Thyroid gland (tissue), 4 donors: Measurements from ENCODE around the gene ATP6V0A4. TPM values are rescaled to one million over a fixed set of nuclear protein-coding genes. Genes with fewer than 3 reads are reported as not detected.

Experiments used
- DNase-seq, 2 donors: peaks; one replicate each; pipeline ENCODE4 v3.0.0-alpha.2; 2019
- H3K27ac ChIP-seq, 3 donors: fragments of 200-600 bp; sonication (generic); 1 replicate in 2 of 3; 2 replicates in 1 of 3; pipeline ENCODE4 v1.5.1; 2016 to 2019; ENCODE audit warnings: mild to moderate bottlenecking in 1 of 3, moderate library complexity in 1 of 3
- H3K27me3 ChIP-seq: fragments of 200-600 bp; sonication (generic); one replicate; pipeline ENCODE4 v1.5.1; 2019
- H3K36me3 ChIP-seq, 2 donors: fragments of 200-600 bp; sonication (generic); one replicate each; pipeline ENCODE4 v1.5.1; 2016 to 2019
- H3K4me1 ChIP-seq, 2 donors: fragments of 200-600 bp; sonication (generic); one replicate each; pipeline ENCODE4 v1.5.1; 2017 to 2019
- H3K4me3 ChIP-seq, 3 donors: fragments of 200-600 bp; sonication (generic); replicated peaks in 1 of 3; 1 replicate in 2 of 3; 2 replicates in 1 of 3; pipeline ENCODE4 v1.5.1; 2016; ENCODE audit warnings: mild to moderate bottlenecking in 1 of 3
- H3K9me3 ChIP-seq: fragments of 200-600 bp; sonication (generic); one replicate; pipeline ENCODE4 v1.5.1; 2017
- POLR2A ChIP-seq, 2 donors: fragments of 450-650 bp; IDR thresholded peaks; one replicate each; pipeline ENCODE4 v1.6.1; 2017; ENCODE audit warnings: antibody characterized with exemption in 2 of 2, mild to moderate bottlenecking in 2 of 2, moderate library complexity in 1 of 2
- WGBS, 2 donors: methylation state at CpG; one replicate each; pipeline ENCODE4 v1.1.5; 2017; 5-methylcytosine and 5-hydroxymethylcytosine counted together
- intact Hi-C: fragments of 100-400 bp; cut with DNase I; formaldehyde crosslinking; loops from one replicate; pipeline ENCODE4 v1.15.1; 2023
- total RNA-seq, 4 donors: library from RNA; depleted of rRNA; stranded (reverse); fragments of >200 nt; gene quantifications; one replicate each; pipeline ENCODE4 v1.2.3, GENCODE V29; 2016
- TF ChIP-seq, protein P1 (sequence below), 6 experiments: fragments of 200-600 bp in 3 of 6; fragments of 450-650 bp in 3 of 6; sonication (generic) in 3 of 6; IDR thresholded peaks; one replicate each; pipeline ENCODE4 v1.5.1; 2016 to 2019; ENCODE audit warnings: antibody characterized with exemption in 6 of 6, mild to moderate bottlenecking in 2 of 6, inconsistent platforms in 1 of 6, moderate library complexity in 1 of 6

ATP6V0A4 gene
- total RNA-seq, 4 donors from 2014 or later = not detected

DNA sequence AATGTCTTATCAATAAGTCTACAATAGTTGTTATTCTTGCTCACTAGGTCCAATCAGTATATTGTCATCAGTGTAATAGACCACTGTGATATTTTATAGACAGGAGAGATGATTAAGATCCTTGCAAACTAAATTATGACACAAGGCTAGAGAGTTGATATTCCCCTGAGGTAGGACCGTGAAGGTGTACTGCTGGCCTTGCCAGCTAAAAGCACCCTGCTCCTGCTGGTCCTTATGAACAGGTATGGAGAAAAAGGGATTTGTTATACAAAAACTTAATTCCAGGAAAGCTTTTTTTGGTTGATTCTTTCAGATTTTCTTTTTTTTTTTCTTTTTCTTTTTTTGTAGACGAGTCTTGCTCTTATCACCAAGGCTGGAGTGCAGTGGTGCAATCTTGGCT is 17.0 kb downstream of the ATP6V0A4 start:
- 85 to 92% methylated on average over 2 of the region's 2 CpGs for WGBS, 2 donors
- Histone ChIP-seq H3K4me3 (no peak overlapping the region), H3K9me3 (no peaks in the 10 kb centered on the region), H3K27me3 (no peaks in the 10 kb centered on the region), H3K4me1 (peaks cover 8% of the 10 kb centered on the region in 2 donors), H3K36me3 (no peaks in the 10 kb centered on the region), H3K27ac (no peak overlapping the region)
- TF ChIP-seq POLR2A (IDR thresholded peaks at IDR 0.05) = no peak
- TF ChIP-seq, protein P1, sequence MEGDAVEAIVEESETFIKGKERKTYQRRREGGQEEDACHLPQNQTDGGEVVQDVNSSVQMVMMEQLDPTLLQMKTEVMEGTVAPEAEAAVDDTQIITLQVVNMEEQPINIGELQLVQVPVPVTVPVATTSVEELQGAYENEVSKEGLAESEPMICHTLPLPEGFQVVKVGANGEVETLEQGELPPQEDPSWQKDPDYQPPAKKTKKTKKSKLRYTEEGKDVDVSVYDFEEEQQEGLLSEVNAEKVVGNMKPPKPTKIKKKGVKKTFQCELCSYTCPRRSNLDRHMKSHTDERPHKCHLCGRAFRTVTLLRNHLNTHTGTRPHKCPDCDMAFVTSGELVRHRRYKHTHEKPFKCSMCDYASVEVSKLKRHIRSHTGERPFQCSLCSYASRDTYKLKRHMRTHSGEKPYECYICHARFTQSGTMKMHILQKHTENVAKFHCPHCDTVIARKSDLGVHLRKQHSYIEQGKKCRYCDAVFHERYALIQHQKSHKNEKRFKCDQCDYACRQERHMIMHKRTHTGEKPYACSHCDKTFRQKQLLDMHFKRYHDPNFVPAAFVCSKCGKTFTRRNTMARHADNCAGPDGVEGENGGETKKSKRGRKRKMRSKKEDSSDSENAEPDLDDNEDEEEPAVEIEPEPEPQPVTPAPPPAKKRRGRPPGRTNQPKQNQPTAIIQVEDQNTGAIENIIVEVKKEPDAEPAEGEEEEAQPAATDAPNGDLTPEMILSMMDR (IDR thresholded peaks at IDR 0.05) = no peak
- no peak for DNase-seq
- intact Hi-C loops = no loop called here

GRCh38 chr7:138776166-138776833 is 21.7 kb downstream of the ATP6V0A4 start:
- Histone ChIP-seq H3K4me1 (peaks cover 0 to 3% of the 10 kb centered on the region in 2 donors), H3K27me3 (no peaks in the 10 kb centered on the region), H3K9me3 (no peaks in the 10 kb centered on the region), H3K4me3 (no peak overlapping the region), H3K36me3 (no peaks in the 10 kb centered on the region), H3K27ac (no peak overlapping the region)
- intact Hi-C loops = no loop called here
- TF ChIP-seq, protein P1 (IDR thresholded peaks at IDR 0.05) = no peak
- no peak for TF ChIP-seq POLR2A (IDR thresholded peaks at IDR 0.05)
- no peak for DNase-seq
- 51 to 53% methylated on average over 10 of the region's 10 CpGs for WGBS, 2 donors

DNA sequence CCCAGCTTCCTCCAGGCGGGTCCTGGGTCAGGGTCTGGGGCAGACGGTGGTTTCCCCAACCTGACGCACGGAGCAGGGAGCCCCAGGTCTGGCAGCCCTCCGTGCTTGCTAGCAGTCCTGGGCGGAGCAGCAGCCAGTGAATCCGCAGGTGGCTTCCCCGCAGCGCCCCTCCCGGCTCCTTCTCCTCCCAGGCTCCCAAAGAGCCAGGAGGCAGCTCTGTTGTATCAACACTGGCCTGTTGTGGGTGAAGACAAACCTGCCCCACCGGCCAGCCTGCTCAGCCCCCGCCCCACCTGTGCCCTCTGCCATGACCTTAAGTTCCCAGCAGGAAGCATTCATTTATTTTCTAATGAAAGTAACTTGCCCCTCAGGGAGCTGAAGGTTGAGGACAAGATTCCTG is 24.2 kb downstream of the ATP6V0A4 start:
- intact Hi-C loops = no loop called here
- Histone ChIP-seq H3K36me3 (no peaks in the 10 kb centered on the region), H3K27me3 (no peaks in the 10 kb centered on the region), H3K4me3 (no peak overlapping the region), H3K27ac (no peak overlapping the region), H3K9me3 (no peaks in the 10 kb centered on the region), H3K4me1 (peaks cover 0 to 3% of the 10 kb centered on the region in 2 donors)
- DNase-seq = no peak
- WGBS, 2 donors = 19 to 31% methylated on average over 2 to 12 of the region's 12 CpGs
- TF ChIP-seq, protein P1 (IDR thresholded peaks at IDR 0.05) = no peak
- TF ChIP-seq POLR2A (IDR thresholded peaks at IDR 0.05) = no peak

DNA sequence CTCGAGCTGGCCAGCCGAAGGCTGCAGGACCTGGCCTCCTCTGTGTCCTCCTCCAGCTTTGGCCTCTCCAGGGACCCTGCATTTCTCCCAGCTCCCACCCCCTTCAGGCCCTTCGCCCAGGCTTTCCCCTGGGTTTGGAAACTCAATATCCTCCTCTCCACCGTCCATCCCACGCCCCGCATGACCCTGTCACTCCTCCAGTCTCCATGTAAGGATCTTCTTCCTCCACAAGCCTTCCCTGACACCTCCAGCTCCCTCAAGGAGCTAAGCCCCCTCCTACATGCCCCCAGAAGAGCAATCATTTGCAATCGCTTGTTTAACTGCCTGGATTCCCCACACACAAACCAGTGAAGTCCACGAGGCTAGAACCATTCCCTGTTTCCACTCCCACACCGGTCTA is 24.8 kb downstream of the ATP6V0A4 start:
- Histone ChIP-seq H3K27me3 (no peaks in the 10 kb centered on the region), H3K4me1 (no peaks in the 10 kb centered on the region), H3K36me3 (no peaks in the 10 kb centered on the region), H3K4me3 (no peak overlapping the region), H3K9me3 (no peaks in the 10 kb centered on the region), H3K27ac (no peak overlapping the region)
- no peak for DNase-seq
- 76 to 80% methylated on average over 9 of the region's 9 CpGs for WGBS, 2 donors
- intact Hi-C loops = no loop called here
- no peak for TF ChIP-seq POLR2A (IDR thresholded peaks at IDR 0.05)
- TF ChIP-seq, protein P1 (IDR thresholded peaks at IDR 0.05) = no peak

GRCh38 chr7:138770904-138771303 is 27.1 kb downstream of the ATP6V0A4 start:
- no peak for DNase-seq
- TF ChIP-seq, protein P1 (IDR thresholded peaks at IDR 0.05) = no peak
- TF ChIP-seq POLR2A (IDR thresholded peaks at IDR 0.05) = no peak
- H3K4me3 ChIP-seq = no peak overlapping the region
- H3K9me3 ChIP-seq = no peaks in the 10 kb centered on the region
- H3K27ac ChIP-seq = no peak overlapping the region
- intact Hi-C loops = no loop called here
- 94 to 95% methylated on average over 8 of the region's 8 CpGs for WGBS, 2 donors
- no peaks in the 10 kb centered on the region for H3K27me3 ChIP-seq
- H3K36me3 ChIP-seq = no peaks in the 10 kb centered on the region
- H3K4me1 ChIP-seq = no peaks in the 10 kb centered on the region
